Peyer's patch (tissue), 4 donors: ENCODE results near the gene SS18L1. TPM values are rescaled to one million over a fixed set of nuclear protein-coding genes. Genes with fewer than 3 reads are reported as not detected.

ENCODE experiments used
- DNase-seq, 3 donors: peaks; one replicate each; pipeline ENCODE4 v3.0.0-alpha.2; 2017 to 2019
- H3K27ac ChIP-seq, 4 donors: fragments of 200-600 bp; sonication (generic); one replicate each; pipeline ENCODE4 v1.5.1; 2016 to 2019
- H3K27me3 ChIP-seq, 2 donors: fragments of 200-600 bp; sonication (generic); one replicate each; pipeline ENCODE4 v1.5.1; 2019
- H3K36me3 ChIP-seq, 3 donors: fragments of 200-600 bp; sonication (generic); one replicate each; pipeline ENCODE4 v1.5.1; 2016 to 2019
- H3K4me1 ChIP-seq, 4 donors: fragments of 200-600 bp; sonication (generic); one replicate each; pipeline ENCODE4 v1.5.1; 2016 to 2019
- H3K4me3 ChIP-seq, 4 donors: fragments of 200-600 bp; sonication (generic); 1 replicate in 3 of 4; 2 replicates in 1 of 4; pipeline ENCODE4 v1.5.1; 2016 to 2019; ENCODE audit warnings: mild to moderate bottlenecking in 1 of 4
- H3K9me3 ChIP-seq, 4 donors: fragments of 200-600 bp; sonication (generic); one replicate each; pipeline ENCODE4 v1.5.1; 2016 to 2019; ENCODE audit warnings: mild to moderate bottlenecking in 1 of 4
- CTCF ChIP-seq, 6 experiments: fragments of 450-650 bp in 4 of 6; fragments of 200-600 bp in 2 of 6; sonication (generic) in 1 of 6; IDR thresholded peaks; one replicate each; pipeline ENCODE4 v1.5.1; 2017 to 2019; ENCODE audit warnings: antibody characterized with exemption in 6 of 6, mild to moderate bottlenecking in 3 of 6, moderate library complexity in 1 of 6
- POLR2A ChIP-seq, 2 donors: fragments of 450-650 bp; IDR thresholded peaks; one replicate each; pipeline ENCODE4 v1.5.1; 2017; ENCODE audit warnings: antibody characterized with exemption in 2 of 2, mild to moderate bottlenecking in 2 of 2, moderate library complexity in 2 of 2
- total RNA-seq, 4 donors: library from RNA; depleted of rRNA; stranded (reverse); fragments of >200 nt; gene quantifications; one replicate each; pipeline ENCODE4 v1.1.0, GENCODE V29; 2016

The SS18L1 gene
- total RNA-seq, 4 donors from 2014 or later, result 14.9 to 27.2 (median 24.5) TPM

- H3K27ac ChIP-seq, result no peak overlapping the region
- TF ChIP-seq CTCF (IDR thresholded peaks at IDR 0.05) (no peak), POLR2A (IDR thresholded peaks at IDR 0.05) (no peak)
These were observed 6.2 kb downstream of the SS18L1 start for GRCh38 chr20:62149532-62150309.

GRCh38 chr20:62150310-62150575 is 6.7 kb downstream of the SS18L1 start:
- peaks cover 0 to 9% (median 0%) of the 10 kb centered on the region in 4 donors for H3K4me1 ChIP-seq
- H3K9me3 ChIP-seq, result no peaks in the 10 kb centered on the region
- no peaks in the 10 kb centered on the region for H3K27me3 ChIP-seq
- no peak overlapping the region for H3K4me3 ChIP-seq
- peaks cover 0 to 10% (median 0%) of the 10 kb centered on the region in 3 donors for H3K36me3 ChIP-seq
- no peak for DNase-seq
- TF ChIP-seq CTCF (IDR thresholded peaks at IDR 0.05) (no peak), POLR2A (IDR thresholded peaks at IDR 0.05) (no peak)
- H3K27ac ChIP-seq, result no peak overlapping the region

More at GRCh38 chr20:62149532-62150309, 6.2 kb downstream of the SS18L1 start:
- DNase-seq, result no peak
- Histone ChIP-seq H3K27me3 (no peaks in the 10 kb centered on the region), H3K36me3 (peaks cover 0 to 10% (median 0%) of the 10 kb centered on the region in 3 donors), H3K9me3 (no peaks in the 10 kb centered on the region), H3K4me3 (no peak overlapping the region), H3K4me1 (peaks cover 0 to 14% (median under 1%) of the 10 kb centered on the region in 4 donors)

- Histone ChIP-seq H3K27me3 (no peaks in the 10 kb centered on the region), H3K27ac (no peak overlapping the region), H3K4me1 (peaks cover 0 to under 1% (median 0%) of the 10 kb centered on the region in 4 donors), H3K36me3 (peaks cover 0 to 10% (median 0%) of the 10 kb centered on the region in 3 donors), H3K4me3 (no peak overlapping the region), H3K9me3 (no peaks in the 10 kb centered on the region)
- TF ChIP-seq POLR2A (IDR thresholded peaks at IDR 0.05) (no peak), CTCF (IDR thresholded peaks at IDR 0.05) (no peak)
- no peak for DNase-seq
These were observed 7.7 kb downstream of the SS18L1 start for GRCh38 chr20:62151225-62151624.

GRCh38 chr20:62151835-62152364 is 8.3 kb downstream of the SS18L1 start:
- no peaks in the 10 kb centered on the region for H3K9me3 ChIP-seq
- TF ChIP-seq CTCF (IDR thresholded peaks at IDR 0.05) (no peak), POLR2A (IDR thresholded peaks at IDR 0.05) (no peak)
- no peak for DNase-seq
- no peak overlapping the region for H3K27ac ChIP-seq
- H3K4me3 ChIP-seq, result no peak overlapping the region
- peaks cover 0 to 10% (median 0%) of the 10 kb centered on the region in 3 donors for H3K36me3 ChIP-seq
- no peaks in the 10 kb centered on the region for H3K27me3 ChIP-seq
- peaks cover 0 to 5% (median 0%) of the 10 kb centered on the region in 4 donors for H3K4me1 ChIP-seq

- Histone ChIP-seq H3K27me3 (no peaks in the 10 kb centered on the region), H3K27ac (no peak overlapping the region), H3K4me1 (peaks cover 0 to 5% (median 1%) of the 10 kb centered on the region in 4 donors), H3K4me3 (no peak overlapping the region), H3K9me3 (no peaks in the 10 kb centered on the region), H3K36me3 (peaks cover 0 to 22% (median 0%) of the 10 kb centered on the region in 3 donors)
- TF ChIP-seq POLR2A (IDR thresholded peaks at IDR 0.05) (no peak), CTCF (IDR thresholded peaks at IDR 0.05) (no peak)
- no peak for DNase-seq
These were observed 12.1 kb downstream of the SS18L1 start for GRCh38 chr20:62155428-62156253.
